Thymus (tissue), 11 donors: Measurements from ENCODE around the gene MARCHF9. TPM values are rescaled to one million over a fixed set of nuclear protein-coding genes. Genes with fewer than 3 reads are reported as not detected.
A peak's percentile ranks its signal among the peaks of the same experiment; 100 is the strongest.

ENCODE experiments used
- DNase-seq, 9 donors: peaks; one replicate each; pipeline ENCODE4 v3.0.0-alpha.2; 2013; ENCODE audit warnings: low spot score in 9 of 9, low read depth in 6 of 9, missing footprints in 1 of 9
- H3K27ac ChIP-seq, 2 donors: one replicate each; pipeline ENCODE4 v1.5.1; 2013; ENCODE audit warnings: control low read depth in 1 of 2, low read depth in 1 of 2, low read length in 1 of 2, mild to moderate bottlenecking in 1 of 2, moderate library complexity in 1 of 2
- H3K27me3 ChIP-seq, 2 donors: one replicate each; pipeline ENCODE4 v1.5.1; 2013; ENCODE audit warnings: low read length in 1 of 2; ENCODE audit not compliant: control insufficient read depth in 2 of 2, insufficient read depth in 1 of 2
- H3K36me3 ChIP-seq, 2 donors: one replicate each; pipeline ENCODE4 v1.5.1; 2013; ENCODE audit warnings: low read length in 1 of 2, mild to moderate bottlenecking in 1 of 2, moderate library complexity in 1 of 2; ENCODE audit not compliant: control insufficient read depth in 2 of 2, insufficient read depth in 2 of 2
- H3K4me1 ChIP-seq, 2 donors: one replicate each; pipeline ENCODE4 v1.5.1; 2013; ENCODE audit warnings: low read length in 2 of 2; ENCODE audit not compliant: control insufficient read depth in 2 of 2, insufficient read depth in 2 of 2
- H3K4me3 ChIP-seq, 2 donors: one replicate each; pipeline ENCODE4 v1.5.1; 2013; ENCODE audit warnings: low read length in 2 of 2, control low read depth in 1 of 2, mild to moderate bottlenecking in 1 of 2
- H3K9me3 ChIP-seq, 2 donors: one replicate each; pipeline ENCODE4 v1.5.1; 2013; ENCODE audit warnings: low read length in 1 of 2, mild to moderate bottlenecking in 1 of 2; ENCODE audit not compliant: control insufficient read depth in 2 of 2, insufficient read depth in 1 of 2
- WGBS: extraction: QIAGEN DNeasy Blood & Tissue Kit; methylation state at CpG from one replicate; pipeline ENCODE4 v1.1.7; 2013; 5-methylcytosine and 5-hydroxymethylcytosine counted together
- polyA plus RNA-seq: library from polyadenylated mRNA; stranded (reverse); fragments of 200-250 nt; gene quantifications from one replicate; pipeline ENCODE4 v1.2.3, GENCODE V29; 2013
- total RNA-seq: library from RNA; stranded (reverse); fragments of 120-200 nt; gene quantifications from one replicate; pipeline ENCODE4 v1.2.4, GENCODE V29; 2013
- donor health status: healthy.

The MARCHF9 gene
- total and polyA plus RNA-seq, 2 donors, result 10.7 to 54.9 TPM

- H3K4me1 ChIP-seq, result peaks cover 34 to 60% of the 10 kb centered on the region in 2 donors
- peaks cover 13 to 21% of the 10 kb centered on the region in 2 donors for H3K36me3 ChIP-seq
- peaks cover 0 to 20% of the 10 kb centered on the region in 2 donors for H3K27me3 ChIP-seq
- no peak for DNase-seq
- H3K27ac ChIP-seq, result peak overlapping the region; percentile 60 to 82
- peak overlapping the region; percentile 57 to 58 for H3K4me3 ChIP-seq
- H3K9me3 ChIP-seq, result no peaks in the 10 kb centered on the region
- WGBS, result 12% methylated on average over 1 of the region's 1 CpG
Measured at GRCh38 chr12:57741413-57741789, 13.5 kb upstream of the MARCHF9 start.

- 21% methylated on average over 14 of the region's 14 CpGs for whole genome bisulfite sequencing
- Histone ChIP-seq H3K27ac (peak overlapping the region; percentile 47 to 82), H3K9me3 (no peaks in the 10 kb centered on the region), H3K36me3 (peaks cover 16 to 24% of the 10 kb centered on the region in 2 donors), H3K4me3 (peak overlapping the region; percentile 57 to 58), H3K27me3 (peaks cover 0 to 15% of the 10 kb centered on the region in 2 donors), H3K4me1 (peaks cover 34 to 60% of the 10 kb centered on the region in 2 donors)
- DNase-seq, result peak in 5 of 9 donors; percentile 49 to 82 (median 71)
Measured at GRCh38 chr12:57741844-57742738, 12.8 kb upstream of the MARCHF9 start.

GRCh38 chr12:57743769-57744168, 11.1 kb upstream of the MARCHF9 start:
- peaks cover 0 to 10% of the 10 kb centered on the region in 2 donors for H3K27me3 ChIP-seq
- H3K27ac ChIP-seq, result peak overlapping the region in 1 of 2 donors; percentile 82
- peaks cover 17 to 30% of the 10 kb centered on the region in 2 donors for H3K36me3 ChIP-seq
- WGBS, result 95% methylated on average over 2 of the region's 2 CpGs
- no peaks in the 10 kb centered on the region for H3K9me3 ChIP-seq
- no peak for DNase-seq
- H3K4me1 ChIP-seq, result peaks cover 34 to 56% of the 10 kb centered on the region in 2 donors
- H3K4me3 ChIP-seq, result no peak overlapping the region

GRCh38 chr12:57744194-57744776, 10.6 kb upstream of the MARCHF9 start:
- DNase-seq, result peak in 1 of 9 donors; percentile 57
- peaks cover 0 to 4% of the 10 kb centered on the region in 2 donors for H3K27me3 ChIP-seq
- no peaks in the 10 kb centered on the region for H3K9me3 ChIP-seq
- H3K4me1 ChIP-seq, result peaks cover 34 to 51% of the 10 kb centered on the region in 2 donors
- H3K36me3 ChIP-seq, result peaks cover 18 to 35% of the 10 kb centered on the region in 2 donors
- peak overlapping the region; percentile 58 to 68 for H3K4me3 ChIP-seq
- 12% methylated on average over 21 of the region's 21 CpGs for WGBS
- peak overlapping the region; percentile 82 to 89 for H3K27ac ChIP-seq

GRCh38 chr12:57744777-57745484, 10.0 kb upstream of the MARCHF9 start, which contains the start of gene TSPAN31:
TSPAN31 (plus strand) TSS chr12:57745039; CDS start chr12:57745155, 116 bp downstream.
- under 1% methylated on average over 29 of the region's 29 CpGs for WGBS
- peak within 1 kb of the TSS; percentile 82 to 89 for H3K27ac ChIP-seq
- peaks cover 30 to 45% of the 10 kb centered on the region in 2 donors for H3K4me1 ChIP-seq
- H3K36me3 ChIP-seq, result peaks cover 14 to 35% of the 10 kb centered on the region in 2 donors
- peaks cover 0 to 2% of the 10 kb centered on the region in 2 donors for H3K27me3 ChIP-seq
- no peaks in the 10 kb centered on the region for H3K9me3 ChIP-seq
- peak within 1 kb of the TSS; percentile 58 to 68 for H3K4me3 ChIP-seq
- DNase-seq, result peak; percentile 70 to 97 (median 88)

GRCh38 chr12:57745485-57745881, 9.4 kb upstream of the MARCHF9 start:
- Histone ChIP-seq H3K36me3 (peaks cover 14 to 39% of the 10 kb centered on the region in 2 donors), H3K27ac (peak overlapping the region; percentile 81 to 82), H3K4me1 (peaks cover 28 to 42% of the 10 kb centered on the region in 2 donors), H3K4me3 (peak overlapping the region; percentile 58 to 68), H3K27me3 (peaks cover 0 to 2% of the 10 kb centered on the region in 2 donors), H3K9me3 (no peaks in the 10 kb centered on the region)
- no peak for DNase-seq
- WGBS, result 62% methylated on average over 8 of the region's 8 CpGs

GRCh38 chr12:57746025-57746424, 8.9 kb upstream of the MARCHF9 start:
- Histone ChIP-seq H3K27ac (no peak overlapping the region), H3K4me1 (peaks cover 22 to 42% of the 10 kb centered on the region in 2 donors), H3K9me3 (no peaks in the 10 kb centered on the region), H3K4me3 (no peak overlapping the region), H3K27me3 (peaks cover 0 to 2% of the 10 kb centered on the region in 2 donors), H3K36me3 (peaks cover 14 to 44% of the 10 kb centered on the region in 2 donors)
- DNase-seq, result no peak
- WGBS, result 95% methylated on average over 3 of the region's 3 CpGs

GRCh38 chr12:57749061-57749460, 5.8 kb upstream of the MARCHF9 start:
- Histone ChIP-seq H3K36me3 (peaks cover 14 to 44% of the 10 kb centered on the region in 2 donors), H3K4me1 (peaks cover 25 to 48% of the 10 kb centered on the region in 2 donors), H3K27me3 (peaks cover 0 to 2% of the 10 kb centered on the region in 2 donors), H3K4me3 (no peak overlapping the region), H3K27ac (no peak overlapping the region), H3K9me3 (no peaks in the 10 kb centered on the region)
- DNase-seq, result no peak
- WGBS, result 98% methylated on average over 5 of the region's 5 CpGs
